22Rv1 (cell line): Measurements from ENCODE around the gene ARHGAP9.

ENCODE experiments used
- H3K27ac ChIP-seq: fragments of 450-650 bp; 2 replicates; pipeline ENCODE4 v1.5.1; 2017
- ZFX ChIP-seq: fragments of 450-650 bp; IDR thresholded peaks from 2 replicates; pipeline ENCODE4 v1.6.1; 2017; ENCODE audit warnings: antibody characterized with exemption, borderline replicate concordance
- TF ChIP-seq, protein P1 (sequence below): fragments of 450-650 bp; IDR thresholded peaks from 2 replicates; pipeline ENCODE4 v1.5.1; 2017; ENCODE audit warnings: mild to moderate bottlenecking

Gene ARHGAP9

DNA sequence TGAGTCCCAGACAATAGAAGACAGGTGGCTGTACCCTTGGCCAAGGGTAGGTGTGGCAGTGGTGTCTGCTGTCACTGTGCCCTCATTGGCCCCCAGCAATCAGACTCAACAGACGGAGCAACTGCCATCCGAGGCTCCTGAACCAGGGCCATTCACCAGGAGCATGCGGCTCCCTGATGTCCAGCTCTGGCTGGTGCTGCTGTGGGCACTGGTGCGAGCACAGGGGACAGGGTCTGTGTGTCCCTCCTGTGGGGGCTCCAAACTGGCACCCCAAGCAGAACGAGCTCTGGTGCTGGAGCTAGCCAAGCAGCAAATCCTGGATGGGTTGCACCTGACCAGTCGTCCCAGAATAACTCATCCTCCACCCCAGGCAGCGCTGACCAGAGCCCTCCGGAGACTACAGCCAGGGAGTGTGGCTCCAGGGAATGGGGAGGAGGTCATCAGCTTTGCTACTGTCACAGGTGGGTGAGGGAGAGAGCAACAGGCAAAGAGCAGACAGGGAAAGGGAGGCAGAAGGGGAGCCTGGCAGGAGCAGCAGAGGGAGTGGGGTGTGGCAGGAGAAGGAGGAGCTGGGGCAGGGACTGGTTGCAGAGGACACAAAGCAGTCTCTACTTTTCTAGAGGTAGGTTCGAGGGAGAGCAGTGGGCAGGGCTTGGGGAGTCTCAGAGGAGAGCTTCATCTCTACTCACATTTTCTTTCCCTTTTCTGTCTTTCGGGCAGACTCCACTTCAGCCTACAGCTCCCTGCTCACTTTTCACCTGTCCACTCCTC is 24.1 kb downstream of the ARHGAP9 start:
- TF ChIP-seq, protein P1, sequence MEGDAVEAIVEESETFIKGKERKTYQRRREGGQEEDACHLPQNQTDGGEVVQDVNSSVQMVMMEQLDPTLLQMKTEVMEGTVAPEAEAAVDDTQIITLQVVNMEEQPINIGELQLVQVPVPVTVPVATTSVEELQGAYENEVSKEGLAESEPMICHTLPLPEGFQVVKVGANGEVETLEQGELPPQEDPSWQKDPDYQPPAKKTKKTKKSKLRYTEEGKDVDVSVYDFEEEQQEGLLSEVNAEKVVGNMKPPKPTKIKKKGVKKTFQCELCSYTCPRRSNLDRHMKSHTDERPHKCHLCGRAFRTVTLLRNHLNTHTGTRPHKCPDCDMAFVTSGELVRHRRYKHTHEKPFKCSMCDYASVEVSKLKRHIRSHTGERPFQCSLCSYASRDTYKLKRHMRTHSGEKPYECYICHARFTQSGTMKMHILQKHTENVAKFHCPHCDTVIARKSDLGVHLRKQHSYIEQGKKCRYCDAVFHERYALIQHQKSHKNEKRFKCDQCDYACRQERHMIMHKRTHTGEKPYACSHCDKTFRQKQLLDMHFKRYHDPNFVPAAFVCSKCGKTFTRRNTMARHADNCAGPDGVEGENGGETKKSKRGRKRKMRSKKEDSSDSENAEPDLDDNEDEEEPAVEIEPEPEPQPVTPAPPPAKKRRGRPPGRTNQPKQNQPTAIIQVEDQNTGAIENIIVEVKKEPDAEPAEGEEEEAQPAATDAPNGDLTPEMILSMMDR: no peak
- H3K27ac ChIP-seq: no peak overlapping the region

DNA sequence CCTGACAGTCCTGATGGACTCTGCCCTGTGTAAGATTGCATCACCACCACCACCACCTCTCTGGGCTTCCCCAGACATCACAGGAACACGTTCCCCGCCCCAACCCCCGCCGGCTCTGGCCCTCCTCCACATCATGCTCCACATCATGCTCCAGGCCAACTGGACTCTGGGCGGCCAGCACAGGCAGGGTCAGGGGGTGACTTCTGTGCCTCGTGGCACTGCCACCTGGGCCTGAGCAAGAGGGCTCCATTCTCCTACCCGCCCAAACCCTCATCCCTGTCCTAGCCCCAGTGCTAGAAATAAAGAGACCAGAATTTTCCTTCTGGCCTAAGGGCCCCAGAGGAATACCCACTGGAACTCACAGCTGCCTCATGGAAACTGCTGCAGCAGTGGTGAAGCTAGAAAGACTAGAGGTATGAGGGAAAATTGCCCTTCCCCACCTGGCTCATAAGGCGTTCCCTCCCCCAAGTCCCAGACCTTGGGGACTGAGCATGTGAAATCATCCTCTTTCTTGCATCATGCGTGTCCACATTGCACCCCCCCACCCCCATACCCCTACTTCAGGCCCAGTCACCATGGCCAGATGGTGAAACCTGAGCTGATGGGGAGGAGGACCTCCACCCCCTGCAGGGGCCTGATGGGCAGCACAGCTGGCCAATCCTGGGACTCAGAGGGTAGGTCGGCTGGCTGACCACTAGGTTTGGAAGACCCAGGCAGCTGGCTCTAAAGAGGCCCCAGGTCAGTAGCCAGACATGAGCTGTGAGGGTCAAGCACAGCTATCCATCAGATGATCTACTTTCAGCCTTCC is 24.9 kb downstream of the ARHGAP9 start, which contains the start of gene INHBE:
Gene INHBE (plus strand): TSS at position 742 of the 808 bp plus-strand sequence. CDS start 230 bp downstream, outside the sequence.
- TF ChIP-seq, protein P1: no peak
- TF ChIP-seq ZFX: no peak
- no peak within 1 kb of the TSS for H3K27ac ChIP-seq

DNA sequence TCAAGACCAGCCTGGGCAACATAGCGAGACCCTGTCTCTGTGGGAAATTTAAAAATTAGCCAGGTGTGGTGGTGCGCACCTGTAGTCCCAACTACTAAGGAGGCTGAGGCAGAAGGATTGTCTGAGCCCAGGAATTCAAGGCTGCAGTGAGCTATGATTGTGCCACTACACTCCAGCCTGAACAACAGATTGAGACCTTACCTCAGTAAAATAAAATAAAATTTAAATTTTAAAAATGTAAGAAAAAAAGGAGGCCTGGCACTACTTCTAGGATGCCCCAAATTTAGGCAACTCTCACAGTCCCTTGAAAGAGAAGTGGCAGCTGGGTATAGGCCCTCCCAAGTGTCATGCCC is 25.5 kb downstream of the ARHGAP9 start:
- no peak overlapping the region for H3K27ac ChIP-seq
- TF ChIP-seq, protein P1: no peak
- TF ChIP-seq ZFX: no peak

DNA sequence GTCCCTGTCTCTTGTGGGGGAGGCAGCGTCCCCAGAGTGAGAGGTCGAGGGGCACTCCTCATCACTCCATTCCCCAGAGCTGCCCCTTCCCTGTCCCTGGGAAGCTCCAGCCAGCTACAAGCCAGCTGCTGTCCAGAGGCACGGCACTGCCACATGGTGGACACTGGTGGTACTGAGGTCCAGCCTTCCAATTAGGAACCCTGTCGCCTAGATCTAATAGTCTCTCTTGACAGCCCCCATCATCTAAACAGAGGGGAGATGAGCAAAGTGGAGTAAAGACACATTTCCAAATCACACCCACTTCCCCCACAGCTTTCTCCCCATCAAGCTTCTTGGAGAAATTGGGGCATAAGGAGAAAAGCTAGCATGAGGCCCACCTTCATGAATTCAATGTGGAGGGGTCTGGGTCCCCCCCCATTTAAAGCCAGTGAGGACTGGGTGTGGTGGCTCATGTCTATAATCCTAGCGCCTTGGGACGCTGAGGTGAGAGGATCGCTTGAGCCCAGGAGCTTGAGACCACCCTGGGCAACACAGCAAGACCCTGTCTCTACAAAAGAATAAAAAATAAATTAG is 26.6 kb downstream of the ARHGAP9 start:
- TF ChIP-seq, protein P1: peak; percentile 99
- no peak for TF ChIP-seq ZFX
- no peak overlapping the region for H3K27ac ChIP-seq

DNA sequence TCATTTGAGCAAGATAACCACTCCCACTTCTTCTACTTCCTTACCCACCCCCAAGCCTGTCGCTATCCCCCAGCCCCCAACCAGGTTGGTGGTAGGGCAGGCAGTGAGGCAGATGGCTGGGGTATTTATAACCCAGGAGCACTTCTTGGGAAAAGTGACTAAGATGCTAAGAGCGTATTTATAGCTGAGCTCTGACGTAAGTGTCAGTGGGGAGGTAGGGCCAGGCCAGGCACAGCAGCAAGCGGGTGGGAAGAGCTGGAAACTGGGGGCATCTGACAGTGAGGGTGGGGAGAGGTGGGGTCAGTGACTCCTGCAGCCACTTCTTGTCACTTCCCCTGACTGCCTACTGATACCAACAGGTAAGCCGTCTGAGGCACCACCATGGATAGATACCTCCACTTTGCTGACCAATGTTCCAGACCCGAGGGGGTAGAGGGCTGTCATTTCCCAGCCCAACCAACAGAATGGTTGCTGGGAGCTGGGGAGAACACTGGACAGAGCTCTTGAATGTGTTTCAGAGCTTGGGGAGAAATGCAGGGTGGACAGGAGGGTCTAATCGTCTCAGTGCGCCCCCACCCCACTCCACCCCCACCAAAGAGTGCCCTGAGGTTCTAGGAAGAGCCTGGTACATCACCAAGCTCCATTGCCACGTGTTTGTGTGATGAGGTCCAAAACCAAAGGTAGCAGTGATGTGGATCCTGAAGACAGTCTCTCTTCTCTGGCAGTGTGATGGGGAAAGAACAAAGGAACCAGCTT is 27.3 kb downstream of the ARHGAP9 start:
- TF ChIP-seq ZFX: no peak
- TF ChIP-seq, protein P1: no peak
- H3K27ac ChIP-seq: no peak overlapping the region

DNA sequence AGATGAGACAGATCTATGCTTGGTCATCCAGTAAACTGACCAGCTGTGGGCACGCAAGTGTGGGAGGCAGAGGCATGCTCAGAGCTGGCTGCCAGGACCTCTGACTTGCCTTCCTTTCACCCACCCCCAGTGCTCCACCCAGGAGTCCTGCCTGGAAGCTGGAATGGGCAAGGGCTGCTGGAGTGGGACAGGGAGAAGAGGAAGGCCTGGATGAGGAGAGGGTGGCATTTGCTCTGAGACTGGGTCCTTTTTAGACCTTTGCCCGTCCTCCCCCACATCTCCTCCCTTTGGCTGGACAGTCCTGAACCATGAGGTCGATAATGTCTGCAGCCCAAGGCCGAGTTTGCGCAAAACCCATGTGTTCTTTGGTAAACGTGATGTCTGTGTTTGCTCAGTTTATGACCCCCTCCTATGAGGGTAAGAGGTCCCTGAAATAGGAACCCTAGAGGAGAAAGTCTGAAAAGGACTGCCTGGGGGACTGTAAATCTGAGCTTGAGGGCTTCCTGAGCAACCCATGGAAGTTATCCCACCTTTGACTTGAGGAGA is 28.4 kb downstream of the ARHGAP9 start:
- TF ChIP-seq ZFX: no peak
- TF ChIP-seq, protein P1: no peak
- no peak overlapping the region for H3K27ac ChIP-seq
